Stimulated activated naive CD8-positive, alpha-beta T cell treated with anti-CD3 and anti-CD28 coated beads, Interleukin-15, Interleukin-2, amounts not matched to agents 100 U/mL and 50 U/mL, for 24 hours (primary cell): ENCODE data around the gene CDKN1A.
A peak's percentile ranks its signal among the peaks of the same experiment; 100 is the strongest.

Source experiments
- ATAC-seq: fragments of 150-1000 bp; cut with Tn5 transposase; one replicate; pipeline ENCODE4 v1.10.0; 2021
- DNase-seq: peaks from one replicate; pipeline ENCODE4 v3.0.0; 2021

CDKN1A gene

GRCh38 chr6:36656441-36656840, 22.1 kb upstream of the CDKN1A start:
- no peak for DNase-seq
- ATAC-seq: no peak

GRCh38 chr6:36657271-36657670, 21.2 kb upstream of the CDKN1A start:
- ATAC-seq (no peak), DNase-seq (no peak)

GRCh38 chr6:36657942-36658544, 20.5 kb upstream of the CDKN1A start:
- peak; percentile 31 for ATAC-seq
- DNase-seq: no peak

GRCh38 chr6:36659271-36659670, 19.2 kb upstream of the CDKN1A start:
- ATAC-seq (no peak), DNase-seq (no peak)

- ATAC-seq: peak; percentile 20
- no peak for DNase-seq
These were observed 17.6 kb upstream of the CDKN1A start for GRCh38 chr6:36660771-36661471.

- DNase-seq (no peak), ATAC-seq (no peak)
These were observed 16.1 kb upstream of the CDKN1A start for GRCh38 chr6:36662380-36662779.

- no peak for ATAC-seq
These were observed 15.7 kb upstream of the CDKN1A start for GRCh38 chr6:36662827-36663256.

GRCh38 chr6:36663504-36664446, 14.7 kb upstream of the CDKN1A start:
- DNase-seq (no peak), ATAC-seq (no peak)

More at GRCh38 chr6:36662827-36663256, 15.7 kb upstream of the CDKN1A start:
- no peak for DNase-seq

GRCh38 chr6:36665180-36665579, 13.3 kb upstream of the CDKN1A start:
- ATAC-seq: no peak
- DNase-seq: no peak

GRCh38 chr6:36666287-36666686, 12.2 kb upstream of the CDKN1A start:
- ATAC-seq: no peak
- DNase-seq: no peak

GRCh38 chr6:36666826-36667591, 11.5 kb upstream of the CDKN1A start:
- ATAC-seq (no peak), DNase-seq (no peak)

GRCh38 chr6:36668591-36668990, 9.9 kb upstream of the CDKN1A start:
- no peak for ATAC-seq
- DNase-seq: no peak

GRCh38 chr6:36669002-36669401, 9.5 kb upstream of the CDKN1A start:
- no peak for ATAC-seq
- no peak for DNase-seq

- DNase-seq: no peak
- no peak for ATAC-seq
These were observed 8.2 kb upstream of the CDKN1A start for GRCh38 chr6:36670271-36670670.

- DNase-seq: no peak
- ATAC-seq: no peak
These were observed 6.7 kb upstream of the CDKN1A start for GRCh38 chr6:36671687-36672375.

GRCh38 chr6:36673882-36674281, 4.6 kb upstream of the CDKN1A start:
- DNase-seq (no peak), ATAC-seq (no peak)

- ATAC-seq: no peak
- DNase-seq: no peak
These were observed 3.6 kb upstream of the CDKN1A start for GRCh38 chr6:36674942-36675341.

- no peak for ATAC-seq
- no peak for DNase-seq
These were observed 2.1 kb upstream of the CDKN1A start for GRCh38 chr6:36676141-36677058.

- DNase-seq: no peak
- ATAC-seq: no peak
These were observed 1.3 kb upstream of the CDKN1A start for GRCh38 chr6:36677059-36677749.
